Stimulated activated naive B cell treated with anti-CD40 and anti-IgM and Interleukin-4, amounts not matched to agents 10 μg/mL and 1 μg/mL and 100 μg/mL, for 72 hours (primary cell): ENCODE data around the gene DNAJB14.
A peak's percentile ranks its signal among the peaks of the same experiment; 100 is the strongest.

Source experiments
- ATAC-seq, 2 donors: fragments of 150-1000 bp; cut with Tn5 transposase; replicated peaks; 2 replicates each; pipeline ENCODE4 v1.10.0; 2021; ENCODE audit warnings: moderate library complexity in 1 of 2
- DNase-seq: peaks from one replicate; pipeline ENCODE4 v3.0.0; 2021
- H3K27ac Mint-ChIP-seq: one replicate; pipeline ENCODE4 v1.8.0; 2022; ENCODE audit warnings: mild to moderate bottlenecking, mixed read lengths
- H3K27me3 Mint-ChIP-seq, 2 donors: one replicate each; pipeline ENCODE4 v1.8.0; 2022; ENCODE audit warnings: mixed read lengths in 2 of 2
- H3K36me3 Mint-ChIP-seq, 2 donors: one replicate each; pipeline ENCODE4 v1.8.0; 2022; ENCODE audit warnings: mixed read lengths in 2 of 2, mild to moderate bottlenecking in 1 of 2
- H3K4me1 Mint-ChIP-seq, 2 donors: one replicate each; pipeline ENCODE4 v1.8.0; 2022; ENCODE audit warnings: mixed read lengths in 2 of 2, mild to moderate bottlenecking in 1 of 2
- H3K4me3 Mint-ChIP-seq, 2 donors: one replicate each; pipeline ENCODE4 v1.8.0; 2022; ENCODE audit warnings: mild to moderate bottlenecking in 2 of 2, mixed read lengths in 2 of 2, moderate library complexity in 1 of 2
- H3K9me3 Mint-ChIP-seq, 2 donors: one replicate each; pipeline ENCODE4 v1.8.0; 2022; ENCODE audit warnings: mixed read lengths in 2 of 2, mild to moderate bottlenecking in 1 of 2

The DNAJB14 gene

GRCh38 chr4:99868126-99868596, 78.3 kb downstream of the DNAJB14 start:
- Mint-ChIP-seq H3K4me1 (peaks cover 0 to 4% of the 10 kb centered on the region in 2 donors), H3K27ac (peak overlapping the region; percentile 71), H3K27me3 (no peaks in the 10 kb centered on the region), H3K36me3 (peaks cover 32 to 63% of the 10 kb centered on the region in 2 donors), H3K9me3 (no peaks in the 10 kb centered on the region), H3K4me3 (no peak overlapping the region)
- ATAC-seq (peak; percentile 48 to 83), DNase-seq (no peak)

- H3K27ac Mint-ChIP-seq, result no peak overlapping the region
- no peak for ATAC-seq
- H3K4me1 Mint-ChIP-seq, result peaks cover 8 to 22% of the 10 kb centered on the region in 2 donors
- no peaks in the 10 kb centered on the region for H3K9me3 Mint-ChIP-seq
- peaks cover 19 to 53% of the 10 kb centered on the region in 2 donors for H3K36me3 Mint-ChIP-seq
- DNase-seq, result no peak
- H3K27me3 Mint-ChIP-seq, result no peaks in the 10 kb centered on the region
- H3K4me3 Mint-ChIP-seq, result no peak overlapping the region
Measured at GRCh38 chr4:99863804-99864203, 82.6 kb downstream of the DNAJB14 start.

- Mint-ChIP-seq H3K9me3 (no peaks in the 10 kb centered on the region), H3K36me3 (peaks cover 25 to 58% of the 10 kb centered on the region in 2 donors), H3K4me1 (peaks cover 22 to 34% of the 10 kb centered on the region in 2 donors), H3K4me3 (no peak overlapping the region), H3K27ac (peak overlapping the region; percentile 79), H3K27me3 (no peaks in the 10 kb centered on the region)
- ATAC-seq (peak; percentile 85), DNase-seq (peak; percentile 45)
Measured at GRCh38 chr4:99861120-99861905, 85.1 kb downstream of the DNAJB14 start.

- H3K36me3 Mint-ChIP-seq, result peaks cover 26 to 59% of the 10 kb centered on the region in 2 donors
- peaks cover 28 to 42% of the 10 kb centered on the region in 2 donors for H3K4me1 Mint-ChIP-seq
- no peak overlapping the region for H3K27ac Mint-ChIP-seq
- H3K4me3 Mint-ChIP-seq, result no peak overlapping the region
- ATAC-seq (no peak), DNase-seq (no peak)
- no peaks in the 10 kb centered on the region for H3K27me3 Mint-ChIP-seq
- H3K9me3 Mint-ChIP-seq, result no peaks in the 10 kb centered on the region
Measured at GRCh38 chr4:99860521-99860920, 85.9 kb downstream of the DNAJB14 start.

GRCh38 chr4:99859618-99860017, 86.8 kb downstream of the DNAJB14 start:
- Mint-ChIP-seq H3K9me3 (peaks cover 2 to 3% of the 10 kb centered on the region in 2 donors), H3K27me3 (no peaks in the 10 kb centered on the region), H3K4me1 (peaks cover 37 to 51% of the 10 kb centered on the region in 2 donors), H3K36me3 (peaks cover 30 to 59% of the 10 kb centered on the region in 2 donors), H3K27ac (peak overlapping the region; percentile 78), H3K4me3 (peak overlapping the region; percentile 4 to 26)
- DNase-seq (no peak), ATAC-seq (peak; percentile 60 to 65)

- DNase-seq (no peak), ATAC-seq (no peak)
- Mint-ChIP-seq H3K4me3 (no peak overlapping the region), H3K27ac (peak overlapping the region; percentile 87), H3K27me3 (no peaks in the 10 kb centered on the region), H3K4me1 (peaks cover 50 to 71% of the 10 kb centered on the region in 2 donors), H3K36me3 (peaks cover 50 to 68% of the 10 kb centered on the region in 2 donors), H3K9me3 (peaks cover 4 to 5% of the 10 kb centered on the region in 2 donors)
Measured at GRCh38 chr4:99857307-99857706, 89.1 kb downstream of the DNAJB14 start.

- peak; percentile 41 to 44 for ATAC-seq
- peak overlapping the region; percentile 87 for H3K27ac Mint-ChIP-seq
- H3K36me3 Mint-ChIP-seq, result peaks cover 56 to 70% of the 10 kb centered on the region in 2 donors
- peak overlapping the region; percentile 47 to 48 for H3K4me3 Mint-ChIP-seq
- DNase-seq, result no peak
- H3K27me3 Mint-ChIP-seq, result no peaks in the 10 kb centered on the region
- H3K4me1 Mint-ChIP-seq, result peaks cover 57 to 77% of the 10 kb centered on the region in 2 donors
- H3K9me3 Mint-ChIP-seq, result peaks cover 4 to 5% of the 10 kb centered on the region in 2 donors
Measured at GRCh38 chr4:99856166-99856565, 90.3 kb downstream of the DNAJB14 start.

GRCh38 chr4:99855678-99856077, 90.7 kb downstream of the DNAJB14 start:
- ATAC-seq, result peak; percentile 45 to 60
- H3K4me3 Mint-ChIP-seq, result peak overlapping the region; percentile 26 to 44
- peaks cover 56 to 74% of the 10 kb centered on the region in 2 donors for H3K36me3 Mint-ChIP-seq
- peak overlapping the region; percentile 87 for H3K27ac Mint-ChIP-seq
- H3K4me1 Mint-ChIP-seq, result peaks cover 61 to 80% of the 10 kb centered on the region in 2 donors
- peaks cover 4 to 5% of the 10 kb centered on the region in 2 donors for H3K9me3 Mint-ChIP-seq
- no peak for DNase-seq
- no peaks in the 10 kb centered on the region for H3K27me3 Mint-ChIP-seq

- Mint-ChIP-seq H3K4me1 (peaks cover 62 to 80% of the 10 kb centered on the region in 2 donors), H3K9me3 (peaks cover 4 to 5% of the 10 kb centered on the region in 2 donors), H3K36me3 (peaks cover 60 to 77% of the 10 kb centered on the region in 2 donors), H3K27ac (peak overlapping the region; percentile 32), H3K4me3 (no peak overlapping the region), H3K27me3 (no peaks in the 10 kb centered on the region)
- no peak for ATAC-seq
- no peak for DNase-seq
Measured at GRCh38 chr4:99853999-99854398, 92.4 kb downstream of the DNAJB14 start.

- ATAC-seq, result no peak
- Mint-ChIP-seq H3K27me3 (no peaks in the 10 kb centered on the region), H3K4me1 (peaks cover 65 to 87% of the 10 kb centered on the region in 2 donors), H3K36me3 (peaks cover 65 to 82% of the 10 kb centered on the region in 2 donors), H3K9me3 (peaks cover 4 to 5% of the 10 kb centered on the region in 2 donors), H3K27ac (peak overlapping the region; percentile 95), H3K4me3 (no peak overlapping the region)
- DNase-seq, result no peak
Measured at GRCh38 chr4:99853190-99853589, 93.2 kb downstream of the DNAJB14 start.

GRCh38 chr4:99852199-99852749, 94.1 kb downstream of the DNAJB14 start:
- Mint-ChIP-seq H3K36me3 (peaks cover 67 to 85% of the 10 kb centered on the region in 2 donors), H3K9me3 (peaks cover 5 to 6% of the 10 kb centered on the region in 2 donors), H3K27ac (peak overlapping the region; percentile 95), H3K4me3 (peak overlapping the region; percentile 69 to 70), H3K4me1 (peaks cover 68 to 93% of the 10 kb centered on the region in 2 donors), H3K27me3 (no peaks in the 10 kb centered on the region)
- ATAC-seq, result peak; percentile 11 to 12
- no peak for DNase-seq

- Mint-ChIP-seq H3K27ac (peak overlapping the region; percentile 98), H3K36me3 (peaks cover 63 to 77% of the 10 kb centered on the region in 2 donors), H3K9me3 (peaks cover under 1 to 1% of the 10 kb centered on the region in 2 donors), H3K27me3 (no peaks in the 10 kb centered on the region), H3K4me1 (peaks cover 53 to 91% of the 10 kb centered on the region in 2 donors), H3K4me3 (peak overlapping the region in 1 of 2 donors; percentile 29)
- no peak for DNase-seq
- no peak for ATAC-seq
Measured at GRCh38 chr4:99848591-99849001, 97.8 kb downstream of the DNAJB14 start.

GRCh38 chr4:99847362-99847976, 98.9 kb downstream of the DNAJB14 start:
- H3K27ac Mint-ChIP-seq, result peak overlapping the region; percentile 98
- no peaks in the 10 kb centered on the region for H3K27me3 Mint-ChIP-seq
- H3K4me3 Mint-ChIP-seq, result peak overlapping the region; percentile 46 to 60
- H3K4me1 Mint-ChIP-seq, result peaks cover 51 to 88% of the 10 kb centered on the region in 2 donors
- peak; percentile 75 for DNase-seq
- ATAC-seq, result peak; percentile 77 to 82
- peaks cover 1 to 5% of the 10 kb centered on the region in 2 donors for H3K9me3 Mint-ChIP-seq
- peaks cover 62 to 77% of the 10 kb centered on the region in 2 donors for H3K36me3 Mint-ChIP-seq

GRCh38 chr4:99846891-99847290, 99.5 kb downstream of the DNAJB14 start:
- Mint-ChIP-seq H3K4me3 (peak overlapping the region; percentile 32 to 46), H3K36me3 (peaks cover 60 to 77% of the 10 kb centered on the region in 2 donors), H3K27me3 (no peaks in the 10 kb centered on the region), H3K27ac (peak overlapping the region; percentile 98), H3K9me3 (peaks cover 4 to 5% of the 10 kb centered on the region in 2 donors), H3K4me1 (peaks cover 48 to 88% of the 10 kb centered on the region in 2 donors)
- no peak for DNase-seq
- no peak for ATAC-seq
